Large intestine (tissue), 3 donors: ENCODE results near the gene OS9. TPM values are rescaled to one million over a fixed set of nuclear protein-coding genes. Genes with fewer than 3 reads are reported as not detected.
"Not testable (repeated sequence)": the region's sequence is repeated elsewhere in the genome, so short reads cannot be mapped to it uniquely, and the experiment has no call there.

Source experiments
- DNase-seq, 2 donors: peaks; one replicate each; pipeline versions ENCODE4 v3.0.0 to v3.0.0-alpha.2; 2013
- H3K27ac ChIP-seq: one replicate; pipeline ENCODE4 v1.5.1; 2013; ENCODE audit warnings: low read length
- H3K27me3 ChIP-seq: 2 replicates; pipeline ENCODE4 v1.6.1; 2013; ENCODE audit warnings: low read length; ENCODE audit not compliant: control insufficient read depth, insufficient read depth
- H3K36me3 ChIP-seq: 2 replicates; pipeline ENCODE4 v1.6.1; 2013; ENCODE audit warnings: low read length; ENCODE audit not compliant: control insufficient read depth, insufficient read depth
- H3K4me1 ChIP-seq: one replicate; pipeline ENCODE4 v1.6.1; 2013; ENCODE audit warnings: low read length; ENCODE audit not compliant: control insufficient read depth, insufficient read depth
- H3K4me3 ChIP-seq: one replicate; pipeline ENCODE4 v1.5.1; 2013; ENCODE audit warnings: low read length
- H3K9me3 ChIP-seq: one replicate; pipeline ENCODE4 v1.6.1; 2013; ENCODE audit warnings: mild to moderate bottlenecking, low read depth, low read length, moderate library complexity; ENCODE audit not compliant: control insufficient read depth
- WGBS: methylation state at CpG from one replicate; pipeline ENCODE4 v1.1.5; 2013; ENCODE audit warnings: low lambda C conversion rate; ENCODE audit not compliant: insufficient coverage; 5-methylcytosine and 5-hydroxymethylcytosine counted together
- polyA plus RNA-seq: library from polyadenylated mRNA; unstranded; fragments of 120-200 nt; gene quantifications from one replicate; pipeline ENCODE4 v1.2.1, GENCODE V29; 2013

The OS9 gene
- polyA plus RNA-seq, 1 donor = 264 TPM

DNA sequence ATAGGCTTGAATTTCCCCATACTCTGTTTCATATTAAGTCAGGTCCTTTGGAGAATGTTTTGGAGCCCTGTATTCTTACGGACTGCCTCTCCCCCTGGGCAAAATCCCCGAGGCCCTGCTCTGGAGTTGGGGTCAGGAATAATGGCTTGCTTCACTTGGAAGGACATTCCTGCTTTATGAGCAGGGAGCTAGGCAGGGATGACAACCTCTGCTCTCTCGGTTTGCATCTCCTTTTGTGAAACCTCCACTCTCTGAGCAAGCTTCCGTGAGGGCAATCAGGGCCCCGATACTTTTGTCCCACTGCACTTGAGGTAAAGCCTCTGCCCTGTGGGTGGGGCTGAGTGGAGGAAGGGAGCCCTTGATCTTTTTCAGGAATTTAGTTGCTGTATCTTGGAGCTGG, 19.3 kb downstream of the OS9 start:
- Histone ChIP-seq H3K9me3 (no peaks in the 10 kb centered on the region), H3K27ac (no peak overlapping the region), H3K4me3 (no peak overlapping the region), H3K4me1 (no peaks in the 10 kb centered on the region), H3K36me3 (peaks cover 46% of the 10 kb centered on the region), H3K27me3 (no peaks in the 10 kb centered on the region)
- DNase-seq = no peak
- no CpG with 5 or more reads among the region's 5 CpGs for WGBS

DNA sequence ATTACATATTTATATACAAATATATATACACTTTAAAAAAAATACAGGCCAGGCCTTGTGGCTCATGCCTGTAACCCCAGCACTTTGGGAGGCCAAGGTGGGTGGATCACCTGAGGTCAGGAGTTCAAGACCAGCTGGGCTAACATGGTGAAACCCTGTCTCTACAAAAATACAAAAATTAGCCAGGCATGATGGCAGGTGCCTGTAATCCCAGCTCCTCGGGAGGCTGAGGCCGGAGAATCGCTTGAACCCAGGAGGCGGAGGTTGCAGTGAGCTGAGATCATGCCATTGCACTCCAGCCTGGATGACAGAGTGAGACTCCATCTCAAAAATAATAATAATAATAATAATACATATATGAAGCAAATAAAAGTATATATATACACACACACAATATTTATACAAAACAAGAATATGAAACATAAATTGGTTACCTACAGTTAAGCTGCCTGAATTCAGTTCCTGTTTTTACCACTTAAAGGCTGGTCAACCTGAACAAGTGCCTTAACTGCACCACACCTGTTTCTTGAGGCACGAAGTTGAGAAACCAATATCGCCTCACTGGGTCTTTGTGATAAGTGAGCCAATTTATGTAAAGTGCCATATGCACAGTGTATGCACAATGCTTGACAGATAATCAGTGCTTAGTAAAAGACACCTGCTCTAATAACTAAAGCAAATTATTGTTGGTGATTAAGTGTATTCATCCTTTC, 21.3 kb downstream of the OS9 start:
- not testable (repeated sequence) for DNase-seq, H3K9me3 ChIP-seq, H3K27me3 ChIP-seq, H3K4me1 ChIP-seq, H3K4me3 ChIP-seq, H3K27ac ChIP-seq
- peaks cover 62% of the 10 kb centered on the region for H3K36me3 ChIP-seq
- WGBS = no CpG with 5 or more reads among the region's 6 CpGs

DNA sequence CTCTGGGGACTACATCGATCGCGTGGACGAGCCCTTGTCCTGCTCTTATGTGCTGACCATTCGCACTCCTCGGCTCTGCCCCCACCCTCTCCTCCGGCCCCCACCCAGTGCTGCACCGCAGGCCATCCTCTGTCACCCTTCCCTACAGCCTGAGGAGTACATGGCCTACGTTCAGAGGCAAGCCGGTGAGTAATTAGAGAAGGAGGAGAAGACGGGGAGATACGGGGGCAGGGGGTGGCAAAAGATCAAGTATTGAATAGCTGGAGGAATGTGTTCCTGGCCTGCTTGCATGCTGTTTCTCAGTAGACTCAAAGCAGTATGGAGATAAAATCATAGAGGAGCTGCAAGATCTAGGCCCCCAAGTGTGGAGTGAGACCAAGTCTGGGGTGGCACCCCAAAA, 21.9 kb downstream of the OS9 start:
- Histone ChIP-seq H3K27ac (no peak overlapping the region), H3K4me1 (no peaks in the 10 kb centered on the region), H3K9me3 (no peaks in the 10 kb centered on the region), H3K27me3 (no peaks in the 10 kb centered on the region), H3K4me3 (no peak overlapping the region), H3K36me3 (peaks cover 68% of the 10 kb centered on the region)
- no peak for DNase-seq
- no CpG with 5 or more reads among the region's 12 CpGs for WGBS

DNA sequence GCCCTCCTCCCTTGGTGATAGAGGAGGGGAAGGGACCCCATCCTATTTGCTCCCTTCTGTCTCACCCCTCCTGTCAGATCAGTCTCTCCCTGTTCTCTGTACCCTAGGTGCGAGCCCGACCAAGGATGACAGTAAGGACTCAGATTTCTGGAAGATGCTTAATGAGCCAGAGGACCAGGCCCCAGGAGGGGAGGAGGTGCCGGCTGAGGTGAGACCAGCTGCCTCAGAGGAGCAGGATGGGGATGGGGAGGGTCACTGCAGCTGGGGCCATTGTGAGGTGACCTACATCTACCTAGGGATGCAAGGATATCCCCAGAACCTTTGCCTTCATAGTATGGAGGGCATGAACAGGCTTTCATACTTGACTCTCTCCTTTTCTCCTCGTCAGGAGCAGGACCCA, 22.4 kb downstream of the OS9 start:
- Histone ChIP-seq H3K4me1 (no peaks in the 10 kb centered on the region), H3K27ac (no peak overlapping the region), H3K36me3 (peaks cover 72% of the 10 kb centered on the region), H3K27me3 (no peaks in the 10 kb centered on the region), H3K9me3 (no peaks in the 10 kb centered on the region), H3K4me3 (no peak overlapping the region)
- DNase-seq = no peak
- WGBS = no CpG with 5 or more reads among the region's 4 CpGs

DNA sequence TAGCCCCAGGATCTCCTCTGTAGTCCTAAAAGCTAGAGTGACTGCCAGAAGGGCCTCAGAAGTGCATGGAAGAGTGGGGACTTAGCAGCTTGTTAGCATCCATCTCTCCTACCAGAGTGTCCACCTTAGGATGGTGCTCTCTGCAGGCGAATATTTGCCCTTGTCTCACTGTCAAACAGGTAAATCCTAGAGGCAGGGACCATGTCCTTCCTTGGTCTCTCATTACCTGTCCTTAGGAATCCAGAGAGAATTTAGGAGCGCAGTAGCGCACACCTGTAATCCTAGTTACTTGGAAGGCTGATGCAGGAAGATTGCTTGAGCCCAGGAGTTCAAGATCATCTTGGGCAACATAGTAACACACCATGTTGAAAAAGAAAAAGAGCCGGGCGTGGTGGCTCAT, 23.2 kb downstream of the OS9 start:
- no peak for DNase-seq
- no peak overlapping the region for H3K27ac ChIP-seq
- no CpG with 5 or more reads among the region's 5 CpGs for WGBS
- H3K27me3 ChIP-seq = no peaks in the 10 kb centered on the region
- no peak overlapping the region for H3K4me3 ChIP-seq
- peaks cover 68% of the 10 kb centered on the region for H3K36me3 ChIP-seq
- H3K9me3 ChIP-seq = no peaks in the 10 kb centered on the region
- H3K4me1 ChIP-seq = no peaks in the 10 kb centered on the region

DNA sequence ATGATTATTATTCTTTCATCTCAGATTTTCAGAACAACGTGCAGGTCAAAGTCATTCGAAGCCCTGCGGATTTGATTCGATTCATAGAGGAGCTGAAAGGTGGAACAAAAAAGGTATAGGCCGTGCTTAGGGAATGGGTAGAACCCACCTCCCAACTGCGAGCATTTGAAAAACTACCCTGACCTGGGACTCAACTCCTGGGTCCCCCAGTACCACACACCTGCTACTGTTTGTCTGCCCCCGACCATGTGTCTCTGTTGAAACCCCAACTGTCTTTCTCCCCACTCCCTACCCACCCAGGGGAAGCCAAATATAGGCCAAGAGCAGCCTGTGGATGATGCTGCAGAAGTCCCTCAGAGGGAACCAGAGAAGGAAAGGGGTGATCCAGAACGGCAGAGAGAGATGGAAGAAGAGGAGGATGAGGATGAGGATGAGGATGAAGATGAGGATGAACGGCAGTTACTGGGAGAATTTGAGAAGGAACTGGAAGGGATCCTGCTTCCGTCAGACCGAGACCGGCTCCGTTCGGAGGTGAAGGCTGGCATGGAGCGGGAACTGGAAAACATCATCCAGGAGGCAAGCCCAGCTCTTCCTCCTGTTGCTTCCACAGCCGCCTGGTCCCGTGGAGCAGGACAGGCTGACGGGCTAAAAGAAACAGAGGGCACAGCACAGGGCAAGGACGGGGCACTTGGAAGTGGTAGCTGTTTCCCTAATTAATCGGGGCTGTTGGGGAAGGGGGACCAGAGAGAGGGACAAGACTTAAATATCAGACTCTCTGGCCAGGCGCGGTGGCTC, 24.1 kb downstream of the OS9 start:
- Histone ChIP-seq H3K36me3 (peaks cover 63% of the 10 kb centered on the region), H3K27ac (no peak overlapping the region), H3K9me3 (no peaks in the 10 kb centered on the region), H3K4me3 (no peak overlapping the region), H3K4me1 (no peaks in the 10 kb centered on the region), H3K27me3 (no peaks in the 10 kb centered on the region)
- 100% methylated on average over 2 of the region's 22 CpGs for WGBS
- DNase-seq = no peak

DNA sequence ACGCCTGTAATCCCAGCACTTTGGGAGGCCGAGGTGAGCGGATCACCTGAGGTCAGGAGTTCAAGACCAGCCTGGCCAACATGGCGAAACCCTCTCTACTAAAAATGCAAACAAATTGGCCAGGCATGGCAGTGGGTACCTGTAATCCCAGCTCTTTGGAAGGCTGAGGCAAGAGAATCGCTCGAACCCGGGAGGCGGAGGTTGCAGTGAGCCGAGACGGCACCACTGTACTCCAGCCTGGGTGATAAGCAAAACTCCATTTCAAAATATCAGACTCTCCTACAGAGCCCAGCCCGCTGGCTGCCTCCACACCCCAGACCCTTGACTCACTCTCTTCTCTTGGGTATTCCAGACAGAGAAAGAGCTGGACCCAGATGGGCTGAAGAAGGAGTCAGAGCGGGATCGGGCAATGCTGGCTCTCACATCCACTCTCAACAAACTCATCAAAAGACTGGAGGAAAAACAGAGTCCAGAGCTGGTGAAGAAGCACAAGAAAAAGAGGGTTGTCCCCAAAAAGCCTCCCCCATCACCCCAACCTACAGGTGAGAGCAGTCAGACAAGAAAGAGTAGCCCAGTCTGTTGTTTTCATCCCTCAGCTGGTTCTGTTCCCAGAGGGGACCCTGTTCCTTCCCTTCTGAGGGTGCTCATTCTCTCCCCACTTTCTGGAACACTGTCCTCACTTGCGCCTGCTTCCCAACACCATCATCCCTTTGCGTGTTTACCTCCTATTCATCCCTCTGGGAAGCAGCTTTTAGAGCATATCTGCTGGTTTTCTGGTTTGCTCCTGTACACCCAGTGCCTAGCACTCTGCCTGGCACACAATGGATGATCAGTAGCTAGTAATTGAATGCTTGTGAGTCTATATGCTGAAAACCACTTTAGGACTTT, 25.0 kb downstream of the OS9 start:
- no peaks in the 10 kb centered on the region for H3K9me3 ChIP-seq
- no peak for DNase-seq
- H3K4me1 ChIP-seq = no peaks in the 10 kb centered on the region
- no peaks in the 10 kb centered on the region for H3K27me3 ChIP-seq
- no peak overlapping the region for H3K27ac ChIP-seq
- no peak overlapping the region for H3K4me3 ChIP-seq
- WGBS = no CpG with 5 or more reads among the region's 15 CpGs
- peaks cover 63% of the 10 kb centered on the region for H3K36me3 ChIP-seq

DNA sequence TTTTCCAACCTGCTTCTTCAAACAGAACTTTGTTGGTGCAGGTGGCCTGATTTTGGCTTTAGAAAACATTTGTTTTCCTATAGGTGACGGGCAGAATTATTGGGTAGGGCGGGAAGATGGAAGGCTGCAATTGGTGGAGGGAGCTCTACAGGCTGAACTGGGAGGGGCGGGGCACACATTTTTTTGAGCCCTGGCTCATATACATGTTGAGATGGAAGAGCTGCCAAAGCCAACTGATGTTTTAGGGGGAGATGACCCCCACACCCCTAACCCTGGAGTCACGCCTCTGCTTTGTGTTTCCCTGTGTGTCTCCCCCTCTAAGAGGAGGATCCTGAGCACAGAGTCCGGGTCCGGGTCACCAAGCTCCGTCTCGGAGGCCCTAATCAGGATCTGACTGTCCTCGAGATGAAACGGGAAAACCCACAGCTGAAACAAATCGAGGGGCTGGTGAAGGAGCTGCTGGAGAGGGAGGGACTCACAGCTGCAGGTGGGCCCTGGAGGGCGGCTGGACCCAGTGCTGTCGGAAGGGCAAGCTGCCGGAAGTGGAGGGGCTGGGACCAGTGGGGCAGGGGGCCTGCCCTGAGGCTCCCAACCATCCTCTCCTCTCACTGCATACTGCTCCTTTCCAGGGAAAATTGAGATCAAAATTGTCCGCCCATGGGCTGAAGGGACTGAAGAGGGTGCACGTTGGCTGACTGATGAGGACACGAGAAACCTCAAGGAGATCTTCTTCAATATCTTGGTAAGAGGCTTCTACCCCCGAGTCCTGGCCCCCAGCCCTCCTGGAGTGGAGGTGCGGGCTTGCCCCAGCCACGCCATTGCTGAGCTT, 26.1 kb downstream of the OS9 start:
- DNase-seq = no peak
- Histone ChIP-seq H3K9me3 (no peaks in the 10 kb centered on the region), H3K4me1 (no peaks in the 10 kb centered on the region), H3K36me3 (peaks cover 59% of the 10 kb centered on the region), H3K4me3 (no peak overlapping the region), H3K27me3 (peaks cover 7% of the 10 kb centered on the region), H3K27ac (no peak overlapping the region)
- WGBS = no CpG with 5 or more reads among the region's 20 CpGs

DNA sequence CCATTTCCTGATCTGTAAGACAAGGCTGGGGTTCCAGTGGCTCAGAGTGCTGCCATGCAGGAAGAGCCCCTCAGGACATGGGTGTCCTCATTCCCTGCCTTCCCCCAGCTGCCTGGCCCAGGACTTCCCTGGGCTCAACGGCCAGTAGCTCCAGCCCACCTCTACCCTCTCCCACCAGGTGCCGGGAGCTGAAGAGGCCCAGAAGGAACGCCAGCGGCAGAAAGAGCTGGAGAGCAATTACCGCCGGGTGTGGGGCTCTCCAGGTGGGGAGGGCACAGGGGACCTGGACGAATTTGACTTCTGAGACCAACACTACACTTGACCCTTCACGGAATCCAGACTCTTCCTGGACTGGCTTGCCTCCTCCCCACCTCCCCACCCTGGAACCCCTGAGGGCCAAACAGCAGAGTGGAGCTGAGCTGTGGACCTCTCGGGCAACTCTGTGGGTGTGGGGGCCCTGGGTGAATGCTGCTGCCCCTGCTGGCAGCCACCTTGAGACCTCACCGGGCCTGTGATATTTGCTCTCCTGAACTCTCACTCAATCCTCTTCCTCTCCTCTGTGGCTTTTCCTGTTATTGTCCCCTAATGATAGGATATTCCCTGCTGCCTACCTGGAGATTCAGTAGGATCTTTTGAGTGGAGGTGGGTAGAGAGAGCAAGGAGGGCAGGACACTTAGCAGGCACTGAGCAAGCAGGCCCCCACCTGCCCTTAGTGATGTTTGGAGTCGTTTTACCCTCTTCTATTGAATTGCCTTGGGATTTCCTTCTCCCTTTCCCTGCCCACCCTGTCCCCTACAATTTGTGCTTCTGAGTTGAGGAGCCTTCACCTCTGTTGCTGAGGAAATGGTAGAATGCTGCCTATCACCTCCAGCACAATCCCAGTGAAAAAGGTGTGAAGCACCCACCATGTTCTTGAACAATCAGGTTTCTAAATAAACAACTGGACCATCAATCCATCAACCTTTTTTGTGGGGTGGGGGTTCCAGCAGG, 27.0 kb downstream of the OS9 start:
- WGBS = no CpG with 5 or more reads among the region's 11 CpGs
- H3K4me3 ChIP-seq = no peak overlapping the region
- no peak for DNase-seq
- peaks cover 53% of the 10 kb centered on the region for H3K36me3 ChIP-seq
- H3K27me3 ChIP-seq = peaks cover 12% of the 10 kb centered on the region
- no peak overlapping the region for H3K27ac ChIP-seq
- H3K9me3 ChIP-seq = no peaks in the 10 kb centered on the region
- no peaks in the 10 kb centered on the region for H3K4me1 ChIP-seq
